IPS DF 4.7 (cell line): ENCODE measurements around the gene GLG1.
"Not testable (repeated sequence)": the region's sequence is repeated elsewhere in the genome, so short reads cannot be mapped to it uniquely, and the experiment has no call there.

Source experiments
- DNase-seq: peaks from one replicate; pipeline ENCODE4 v3.0.0-alpha.2; 2013; ENCODE audit warnings: low spot score; ENCODE audit errors: extremely low read depth

GLG1 gene

DNA sequence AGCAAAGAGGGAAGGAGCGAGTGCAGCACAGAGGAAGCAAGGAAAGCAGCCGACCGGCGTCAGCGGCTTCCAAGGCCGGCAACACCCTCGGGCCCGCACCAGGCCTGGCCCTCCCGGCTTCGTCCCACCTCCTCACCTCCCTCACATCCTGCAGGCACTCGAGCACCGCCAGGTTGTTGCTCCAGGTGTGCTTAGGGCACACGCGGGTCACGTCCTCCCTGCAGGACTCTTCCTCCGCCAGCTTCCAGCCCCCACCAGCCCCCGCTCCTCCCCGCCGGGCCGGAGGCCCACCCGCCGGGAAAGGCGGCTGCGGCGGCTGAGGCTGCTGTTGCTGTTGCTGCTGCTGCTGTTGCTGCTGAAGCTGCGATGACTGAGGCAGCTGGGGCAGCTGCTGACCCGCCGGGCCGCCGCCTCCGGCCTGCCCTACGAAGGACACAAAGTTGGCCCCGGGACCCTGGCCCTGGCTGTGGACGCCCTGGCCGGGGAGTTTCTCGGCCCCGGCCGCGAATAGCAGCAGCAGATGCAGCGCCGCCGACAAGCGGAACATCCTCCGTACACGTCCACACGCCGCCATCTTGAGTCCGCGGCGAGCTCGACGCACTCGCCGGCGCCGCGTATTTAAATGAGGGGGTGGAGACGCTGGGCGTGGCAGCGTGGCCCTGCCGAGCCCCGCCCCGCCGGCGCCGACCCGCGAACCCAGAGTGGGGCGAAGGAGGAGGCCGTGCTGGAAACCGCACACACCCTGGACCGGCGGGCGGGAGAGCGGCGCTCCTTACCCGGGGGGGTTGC, at the start of gene GLG1:
Gene GLG1, minus strand, starts transcription at position 594 of the 789 bp plus-strand sequence. Its CDS starts 20 bp downstream, at position 574.
- no peak for DNase-seq

DNA sequence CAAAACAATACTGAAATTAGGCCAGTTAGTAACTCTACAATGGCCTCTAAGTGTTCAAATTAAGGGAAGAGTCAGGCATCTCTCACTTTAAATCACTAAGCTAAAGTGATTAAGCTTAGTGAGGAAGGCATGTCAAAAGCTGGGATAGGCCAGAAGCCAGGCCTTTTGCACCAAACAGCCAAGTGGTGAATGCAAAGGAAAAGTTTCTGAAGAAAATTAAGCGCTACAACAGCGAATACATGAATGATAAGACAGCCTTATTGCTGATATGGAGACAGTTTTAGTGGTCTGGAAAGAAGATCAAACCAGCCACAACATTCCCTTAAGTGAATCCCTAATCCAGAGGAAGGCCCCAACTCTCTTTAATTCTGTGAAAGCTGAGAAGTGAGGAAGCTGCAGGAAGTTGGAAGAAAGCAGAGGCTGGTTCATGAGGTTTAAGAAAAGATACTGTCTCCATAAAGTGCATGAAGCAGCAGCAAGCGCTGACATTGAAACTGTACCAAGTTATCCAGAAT, 47.7 kb upstream of the GLG1 start:
- no peak for DNase-seq

DNA sequence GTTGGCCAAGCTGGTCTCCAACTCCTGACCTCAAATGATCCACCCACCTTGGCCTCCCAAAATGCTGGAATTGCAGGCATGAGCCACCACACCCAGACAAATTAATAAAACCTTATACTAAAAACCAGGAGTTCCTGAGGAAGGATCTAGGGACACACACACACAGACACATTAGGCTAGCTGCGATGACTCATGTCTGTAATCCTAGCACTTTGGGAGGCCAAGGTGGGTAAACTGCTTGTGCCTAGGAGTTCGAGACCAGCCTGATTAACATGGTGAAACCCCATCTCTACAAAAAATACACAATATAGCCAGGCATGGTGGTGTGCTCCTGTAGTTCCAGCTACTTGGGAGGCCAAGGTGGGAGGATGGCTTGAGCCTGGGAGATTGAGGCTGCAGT, 46.0 kb upstream of the GLG1 start:
- not testable (repeated sequence) for DNase-seq

DNA sequence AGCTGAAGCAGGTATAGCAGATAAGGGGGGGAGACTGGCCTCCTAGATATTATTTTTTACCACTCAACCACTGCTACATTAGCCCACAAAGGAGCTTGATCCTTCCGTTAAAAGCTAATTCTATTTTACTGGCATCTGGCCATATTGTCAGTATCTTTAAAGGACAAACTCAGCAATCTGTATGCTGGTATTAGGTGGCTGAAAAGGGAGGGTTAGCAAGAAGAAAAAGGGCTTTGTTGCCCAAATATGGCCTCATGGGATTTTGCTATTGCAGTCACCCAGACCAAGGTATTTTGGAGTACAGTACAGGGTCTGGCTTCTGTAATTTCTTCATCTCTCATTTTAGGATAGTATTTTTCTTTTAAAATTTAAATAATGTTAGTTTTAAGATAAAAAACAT, 45.3 kb upstream of the GLG1 start:
- no peak for DNase-seq

DNA sequence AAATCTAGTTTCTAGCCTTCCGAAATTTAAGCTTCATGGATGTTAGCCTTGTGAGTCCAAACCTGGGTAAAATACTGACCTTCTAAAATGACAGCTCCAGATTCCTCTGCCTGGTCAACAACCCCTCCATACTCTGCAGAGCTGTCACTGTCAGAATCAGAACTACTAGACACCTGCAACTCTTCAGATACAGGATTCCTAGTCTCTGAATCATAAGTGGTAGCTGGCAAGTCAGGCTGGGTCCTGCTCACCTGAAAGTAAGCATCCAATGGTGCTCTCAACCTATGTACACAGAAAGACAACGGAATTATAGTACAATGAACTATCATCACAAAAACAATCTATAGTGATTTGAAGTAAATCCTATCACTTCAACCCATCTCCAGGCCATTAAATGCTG, 44.9 kb upstream of the GLG1 start:
- no peak for DNase-seq

DNA sequence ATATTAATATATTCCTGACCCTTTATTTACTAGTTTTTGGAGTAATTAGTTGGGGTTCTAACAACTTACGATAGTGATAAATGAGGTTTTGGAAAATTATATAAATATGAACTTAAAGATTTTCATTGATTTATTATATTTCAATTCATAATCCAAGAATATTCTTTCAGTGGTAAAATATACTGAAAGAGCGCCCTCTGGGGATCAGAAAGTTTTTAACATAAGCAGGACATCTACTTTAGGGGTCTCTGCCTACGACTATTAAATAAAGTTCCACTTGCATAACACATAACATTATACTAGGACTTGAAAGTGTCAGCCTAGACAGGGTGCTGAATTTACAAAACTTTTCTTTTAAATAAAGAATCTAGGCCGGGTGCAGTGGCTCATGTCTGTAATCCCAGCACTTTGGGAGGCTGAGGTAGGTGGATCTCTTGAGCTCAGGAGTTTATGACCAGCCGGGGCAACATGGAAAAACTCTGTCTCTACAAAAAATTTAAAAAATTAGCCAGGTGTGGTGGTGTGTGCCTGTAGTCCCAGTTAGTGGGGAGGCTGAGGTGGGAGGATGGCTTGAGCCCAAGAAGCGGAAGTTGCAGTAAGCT, 44.2 kb upstream of the GLG1 start:
- no peak for DNase-seq

DNA sequence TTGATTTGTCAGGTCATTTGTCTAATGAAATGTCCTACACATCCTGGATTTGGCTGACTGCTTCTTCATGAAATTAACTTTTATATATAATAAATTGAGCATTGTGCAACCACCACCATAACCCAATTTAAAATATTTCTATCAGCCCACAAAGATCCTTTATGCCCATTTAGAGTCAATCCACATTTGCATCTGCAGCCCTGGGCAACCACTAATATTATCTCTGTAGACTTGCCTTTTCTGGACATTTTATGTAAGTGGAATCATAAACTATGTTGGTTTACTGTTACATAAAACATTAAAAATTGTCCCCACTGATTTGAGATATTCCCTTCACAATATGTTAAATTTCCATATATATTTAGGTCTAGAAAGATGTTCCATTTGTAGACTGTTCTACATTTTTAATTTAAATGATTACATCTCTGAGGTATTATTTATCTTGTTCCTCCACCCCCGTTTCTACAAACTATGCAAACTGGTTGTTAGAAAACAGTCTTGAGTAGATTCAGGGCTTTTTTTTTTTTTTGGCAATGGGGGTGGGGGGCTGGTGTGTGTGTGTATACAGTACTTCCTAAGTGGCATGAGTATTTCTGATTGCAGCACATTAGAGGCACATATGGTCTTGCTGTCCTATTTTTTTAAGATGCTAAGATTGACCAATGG, 43.1 kb upstream of the GLG1 start:
- no peak for DNase-seq

DNA sequence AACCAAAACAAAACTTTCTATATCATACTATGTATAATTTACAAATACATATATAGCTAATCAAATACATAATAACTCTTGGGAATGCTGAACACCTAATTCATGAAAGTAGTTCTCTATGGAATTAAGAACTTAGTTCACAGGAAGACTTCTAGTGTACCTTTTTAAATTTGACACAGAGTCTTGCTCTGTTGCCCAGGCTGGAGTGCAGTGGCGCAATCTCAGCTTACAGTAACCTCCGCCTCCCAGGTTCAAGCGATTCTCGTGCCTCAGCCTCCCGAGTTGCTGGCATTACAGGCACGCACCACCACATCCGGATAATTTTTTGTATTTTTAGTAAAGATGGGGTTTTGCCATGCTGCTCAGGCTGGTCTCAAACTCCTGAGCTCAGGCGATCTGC, 35.1 kb upstream of the GLG1 start:
- DNase-seq = no peak

DNA sequence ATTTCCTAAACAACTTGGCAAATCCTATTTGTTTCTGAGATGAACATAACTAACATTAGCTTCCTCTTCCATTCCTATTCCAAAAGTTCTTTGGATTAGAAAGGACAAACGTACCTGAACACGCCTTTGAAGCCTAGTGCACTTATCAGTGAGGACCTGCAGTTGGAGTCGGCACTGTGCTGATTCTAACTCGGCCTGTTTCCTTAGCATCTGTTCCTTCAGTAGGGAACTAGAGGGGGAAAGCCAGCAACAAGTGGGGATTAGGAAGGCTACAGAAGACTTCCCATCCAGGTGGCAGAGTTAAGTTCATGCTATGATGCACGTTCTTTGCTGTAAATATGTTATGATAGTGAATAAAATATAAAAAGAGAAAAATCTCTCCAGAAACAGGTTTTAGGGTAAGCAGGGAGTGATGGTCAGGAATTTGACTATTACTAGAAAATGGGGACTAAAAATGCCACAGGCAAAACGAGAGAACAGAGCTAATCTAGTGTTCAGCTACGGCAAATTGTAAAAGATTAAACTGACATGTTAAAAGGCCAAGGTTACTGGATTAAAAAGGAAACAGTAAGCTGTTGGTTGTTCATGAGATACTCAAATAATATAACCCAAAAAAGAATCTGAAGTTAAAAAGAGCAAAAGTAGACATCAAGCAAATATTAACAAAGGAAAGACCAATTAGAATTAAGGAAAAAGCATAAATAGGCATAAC, 31.0 kb upstream of the GLG1 start:
- DNase-seq = no peak

DNA sequence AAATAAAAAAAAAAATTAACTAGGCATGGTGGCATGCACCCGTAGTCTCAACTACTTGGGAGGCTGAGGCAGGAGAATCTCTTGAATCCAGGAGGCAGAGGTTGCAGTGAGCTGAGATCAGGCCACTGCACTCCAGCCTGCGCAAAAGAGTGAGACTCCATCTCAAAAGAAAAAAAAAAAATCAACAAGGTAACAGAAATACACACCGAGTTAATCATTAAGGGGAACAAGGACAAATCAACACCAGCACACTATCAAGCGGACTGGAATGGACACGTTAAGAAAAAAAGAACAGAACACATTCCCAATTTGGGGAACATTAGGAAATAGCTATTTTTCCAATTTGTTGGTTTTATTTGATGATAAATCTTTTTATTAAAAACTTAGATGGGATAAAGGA, 28.4 kb upstream of the GLG1 start:
- DNase-seq = no peak

DNA sequence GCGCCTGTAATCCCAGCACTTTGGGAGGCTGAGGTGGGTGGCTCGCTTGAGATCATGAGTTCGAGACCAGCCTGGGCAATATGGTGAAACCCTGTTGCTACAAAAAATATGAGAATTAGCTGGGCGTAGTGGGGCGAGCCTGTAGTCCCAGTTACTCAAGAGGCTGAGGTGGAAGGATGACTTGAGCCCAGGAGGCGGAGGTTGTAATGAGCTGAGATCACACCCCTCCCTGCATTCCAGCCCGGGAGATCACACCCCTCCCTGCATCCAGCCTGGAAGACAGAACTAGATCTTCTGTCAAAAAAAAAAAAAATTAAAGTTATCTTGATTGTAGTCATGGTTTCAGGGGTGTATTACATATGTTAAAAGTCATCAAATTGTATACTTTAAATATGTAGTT, 26.8 kb upstream of the GLG1 start:
- no peak for DNase-seq

DNA sequence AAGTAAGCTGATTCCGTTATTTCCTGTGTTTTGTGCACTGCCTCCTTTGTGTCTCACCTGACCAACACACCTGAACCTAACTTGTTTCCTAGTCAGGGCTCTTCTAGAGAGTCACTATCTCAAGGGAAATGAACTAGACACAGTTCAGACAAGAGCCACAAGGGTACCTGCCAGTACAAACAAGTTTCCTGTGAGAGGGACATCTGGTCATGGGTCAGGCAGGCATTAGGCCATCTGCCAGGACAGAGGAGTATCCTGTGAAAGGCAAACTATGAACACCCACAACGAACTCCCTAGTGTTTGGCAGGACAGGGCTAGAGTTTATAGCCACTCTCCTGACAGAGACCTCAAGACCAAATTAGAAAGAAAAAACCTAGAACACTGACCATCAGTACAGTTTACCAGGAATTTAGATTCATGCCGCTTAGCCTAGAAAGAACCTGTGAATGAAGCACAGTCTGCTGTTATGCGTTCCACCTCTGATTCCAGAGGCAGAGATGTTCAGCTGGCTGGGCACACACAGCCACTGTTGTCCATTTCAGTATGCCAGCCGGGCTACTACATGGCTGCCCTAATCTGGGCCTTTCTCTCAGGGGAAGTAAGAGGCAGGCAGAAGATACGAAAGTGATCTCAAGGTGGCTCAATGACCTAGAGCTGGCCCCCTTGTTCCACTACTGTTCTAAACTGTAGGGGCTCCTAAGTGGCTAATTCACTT, 20.7 kb upstream of the GLG1 start:
- DNase-seq = no peak

DNA sequence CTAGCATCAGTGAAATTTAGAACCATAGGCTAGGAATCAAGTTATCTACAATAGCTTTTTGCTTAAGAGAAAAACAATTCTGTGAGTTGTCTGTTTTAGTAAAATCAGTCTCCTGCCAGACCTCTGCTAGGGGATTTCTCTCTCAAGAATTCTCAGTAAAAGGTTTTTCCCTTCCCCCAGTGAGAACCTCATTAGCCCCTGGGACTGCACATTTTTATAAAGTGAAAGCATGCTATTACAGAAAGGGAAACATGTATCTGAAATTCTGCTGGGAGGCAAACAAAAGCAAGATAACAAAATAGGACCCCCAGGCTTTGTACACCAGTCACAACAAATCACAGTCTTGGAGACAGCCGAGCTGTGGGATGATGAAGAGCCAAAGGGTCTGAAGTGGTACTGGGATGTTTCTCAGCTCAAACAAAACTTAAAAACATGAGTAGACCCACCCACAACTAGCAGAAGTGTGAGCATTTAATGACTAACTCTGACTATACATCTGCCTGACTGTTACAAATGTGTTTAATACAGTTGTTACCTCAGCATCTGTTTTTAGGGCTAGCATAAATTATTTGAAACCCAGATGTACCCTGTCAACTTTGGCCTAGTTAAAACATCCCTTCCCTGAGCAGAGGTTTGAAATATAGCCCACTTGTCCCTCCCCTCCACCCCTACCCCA, 20.0 kb upstream of the GLG1 start:
- DNase-seq = no peak

DNA sequence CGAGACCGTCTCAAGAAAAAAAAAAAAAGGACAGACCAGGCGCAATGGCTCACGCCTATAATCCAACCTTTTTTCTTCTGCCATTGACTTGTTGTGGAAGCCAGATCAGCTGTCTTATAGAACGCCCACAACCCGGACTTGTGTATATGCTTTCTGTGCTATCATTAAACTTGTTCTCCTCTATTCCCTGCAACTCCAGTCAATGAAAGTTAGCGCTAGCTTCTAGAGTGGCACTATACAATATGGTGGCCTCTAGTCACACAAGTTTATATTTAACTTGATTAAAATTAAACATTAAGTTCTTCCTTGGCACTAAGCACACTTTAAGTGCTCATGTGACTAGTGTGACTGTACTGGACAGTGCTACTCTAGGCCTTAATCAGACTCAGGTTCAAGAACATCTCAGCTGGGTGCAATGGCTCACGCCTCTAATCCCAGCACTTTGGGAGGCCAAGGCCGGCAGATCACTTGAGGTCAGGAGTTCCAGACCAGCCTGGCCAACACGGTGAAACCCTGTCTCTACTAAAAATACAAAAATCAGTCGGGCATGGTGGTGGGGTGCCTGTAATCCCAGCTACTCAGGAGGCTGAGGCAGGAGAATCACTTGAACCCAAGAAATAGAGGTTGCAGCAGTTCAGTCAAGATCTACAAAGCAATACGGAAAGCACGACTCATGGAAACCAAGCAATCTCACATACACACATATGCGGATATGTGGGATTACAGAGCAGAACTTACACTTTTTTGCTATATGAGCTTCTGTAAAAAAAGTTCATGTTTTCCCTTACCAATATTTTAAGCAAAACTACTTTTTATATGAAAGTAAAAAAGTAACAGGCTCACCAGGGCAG, 18.8 kb upstream of the GLG1 start:
- no peak for DNase-seq

DNA sequence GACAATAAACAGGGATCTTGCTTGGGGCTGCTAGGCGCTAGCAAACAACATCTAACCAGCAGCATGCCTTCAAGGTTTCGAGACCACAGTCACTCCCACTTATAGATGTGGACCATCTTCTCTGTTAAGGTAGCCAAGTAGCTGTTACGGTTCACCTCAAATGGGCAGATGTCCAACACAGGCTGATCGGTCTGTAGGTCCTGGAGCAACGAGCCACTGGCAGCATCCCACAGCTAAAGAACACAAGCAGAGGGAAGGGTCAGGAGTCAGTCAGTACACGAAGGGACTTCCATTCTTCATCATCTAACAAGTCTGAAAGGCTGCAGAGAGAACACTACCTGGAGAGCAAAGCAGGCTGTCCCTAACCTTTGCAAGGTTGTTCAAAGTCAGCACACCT, 16.9 kb upstream of the GLG1 start:
- no peak for DNase-seq

DNA sequence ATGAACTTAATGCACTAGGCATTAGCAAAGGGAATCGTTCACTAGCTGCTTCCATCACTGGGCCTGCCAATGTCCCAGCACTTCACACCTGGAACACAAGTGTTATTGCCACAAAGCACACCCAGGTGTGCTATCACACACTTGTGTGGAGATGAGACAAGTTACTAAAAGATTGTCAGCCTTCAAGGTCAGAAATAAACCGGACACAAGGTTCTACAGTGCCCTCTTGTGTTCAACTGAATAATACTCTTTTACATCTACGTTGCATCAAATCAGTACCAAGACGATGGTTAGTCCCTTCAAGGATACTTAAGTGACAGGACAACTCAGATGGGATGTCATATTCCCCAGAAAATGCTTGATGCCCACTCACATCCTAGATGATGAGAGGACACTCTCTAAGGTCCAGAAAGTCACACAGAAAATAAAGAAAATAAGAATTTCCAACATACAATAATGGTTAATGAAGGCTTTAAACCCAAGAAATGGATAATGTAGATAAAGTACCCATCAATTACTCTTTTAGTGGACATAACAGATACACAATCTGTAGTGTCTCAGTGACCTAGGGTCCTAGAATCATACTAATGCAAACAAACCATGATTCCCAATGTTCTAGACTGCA, 16.4 kb upstream of the GLG1 start:
- no peak for DNase-seq

DNA sequence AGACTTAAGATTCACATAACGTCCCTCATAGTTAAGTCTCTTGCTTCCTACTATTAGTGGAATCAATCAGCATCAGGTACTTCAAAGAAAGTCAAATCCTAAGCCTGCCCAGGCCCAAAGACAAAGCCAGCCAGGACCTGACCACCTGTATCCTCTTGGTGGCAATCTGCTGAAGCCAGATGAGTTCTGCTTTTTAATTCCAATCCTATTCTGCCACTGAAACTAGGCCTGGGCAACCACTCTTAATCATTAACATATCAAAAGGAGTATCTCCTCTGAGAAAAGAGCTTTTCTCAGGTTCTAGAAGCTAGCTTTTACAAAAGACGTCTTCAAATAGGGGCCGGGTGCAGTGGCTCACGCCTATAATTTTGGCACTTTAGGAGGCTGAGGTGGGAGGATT, 15.1 kb upstream of the GLG1 start:
- no peak for DNase-seq

DNA sequence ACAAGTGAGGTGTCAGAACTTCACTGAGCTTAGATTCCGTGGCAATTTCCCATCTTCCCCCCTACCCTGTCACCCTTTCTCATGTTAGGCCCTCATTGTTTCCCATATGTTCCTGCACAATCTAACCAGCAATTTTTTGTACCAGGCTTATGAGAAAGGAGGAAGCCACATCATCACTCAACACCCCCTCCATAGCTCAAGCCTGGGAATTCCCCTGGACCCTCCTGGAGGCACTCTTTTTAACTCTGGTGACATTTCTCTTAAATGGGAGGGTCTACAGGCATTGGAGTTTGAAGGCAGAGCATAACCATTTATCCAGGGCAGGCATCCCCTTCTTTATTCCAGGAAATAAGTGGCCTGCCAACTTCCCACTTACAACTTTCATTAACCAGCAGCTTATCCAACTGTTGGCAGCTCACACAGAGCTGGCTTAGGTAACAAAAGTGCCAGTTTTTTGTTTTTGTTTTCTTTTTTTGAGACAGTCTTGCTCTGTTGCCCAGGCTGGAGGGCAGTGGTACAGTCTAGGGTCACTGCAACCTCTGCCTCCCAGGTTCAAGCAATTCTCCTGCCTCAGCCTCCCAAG, 10.4 kb upstream of the GLG1 start:
- DNase-seq = no peak

DNA sequence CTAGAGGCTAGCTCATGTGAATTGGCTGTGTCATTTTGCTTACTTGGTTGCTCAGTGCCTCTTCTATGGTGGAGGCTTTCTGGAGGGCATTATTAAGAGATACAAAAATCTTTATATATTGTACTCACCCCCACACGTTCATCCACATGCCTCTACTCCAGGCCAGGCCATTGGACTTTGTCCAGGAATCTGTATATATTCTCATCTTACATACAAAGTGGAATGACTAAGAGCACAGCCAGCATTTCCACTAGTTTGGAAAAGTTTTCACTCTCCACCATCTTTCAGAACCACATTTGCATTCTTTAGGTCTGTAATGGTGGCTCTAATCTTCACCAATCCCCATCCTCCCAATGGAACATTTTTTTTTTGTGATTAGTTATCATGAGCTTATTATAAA, 4.8 kb upstream of the GLG1 start:
- no peak for DNase-seq
